Uterus (tissue), 2 donors: Measurements from ENCODE around the gene CLEC2B.

Experiments
- POLR2A ChIP-seq, 2 donors: fragments of 450-650 bp; IDR thresholded peaks; one replicate each; pipeline ENCODE4 v1.6.1; 2016; ENCODE audit warnings: antibody characterized with exemption in 2 of 2, mild to moderate bottlenecking in 1 of 2, moderate library complexity in 1 of 2
- TF ChIP-seq, protein P1 (sequence below), 4 experiments: fragments of 200-600 bp in 2 of 4; fragments of 450-650 bp in 2 of 4; sonication (generic) in 2 of 4; IDR thresholded peaks; one replicate each; pipeline ENCODE4 v1.5.1; 2016 to 2019; ENCODE audit warnings: antibody characterized with exemption in 4 of 4, mild to moderate bottlenecking in 2 of 4, moderate library complexity in 1 of 4

DNA sequence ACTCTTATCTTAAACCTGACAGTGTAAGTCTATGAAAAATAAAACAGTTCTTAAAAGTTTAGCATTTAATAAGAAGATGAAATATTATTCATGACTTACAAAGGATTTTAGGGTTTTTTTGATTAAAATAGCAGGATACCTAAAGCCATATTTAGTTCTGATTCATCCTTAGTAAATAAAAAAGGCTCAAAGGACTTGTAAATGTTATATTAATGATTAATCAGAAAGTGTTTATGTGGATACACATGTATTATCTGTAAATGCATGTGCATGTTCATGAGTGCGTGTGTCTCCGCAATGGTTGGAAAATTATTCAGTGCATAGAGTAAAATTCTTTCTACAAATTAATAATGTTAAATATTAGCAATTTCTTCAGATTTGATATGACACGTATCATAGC lies 37.4 kb downstream of the CLEC2B start:
- TF ChIP-seq, protein P1, sequence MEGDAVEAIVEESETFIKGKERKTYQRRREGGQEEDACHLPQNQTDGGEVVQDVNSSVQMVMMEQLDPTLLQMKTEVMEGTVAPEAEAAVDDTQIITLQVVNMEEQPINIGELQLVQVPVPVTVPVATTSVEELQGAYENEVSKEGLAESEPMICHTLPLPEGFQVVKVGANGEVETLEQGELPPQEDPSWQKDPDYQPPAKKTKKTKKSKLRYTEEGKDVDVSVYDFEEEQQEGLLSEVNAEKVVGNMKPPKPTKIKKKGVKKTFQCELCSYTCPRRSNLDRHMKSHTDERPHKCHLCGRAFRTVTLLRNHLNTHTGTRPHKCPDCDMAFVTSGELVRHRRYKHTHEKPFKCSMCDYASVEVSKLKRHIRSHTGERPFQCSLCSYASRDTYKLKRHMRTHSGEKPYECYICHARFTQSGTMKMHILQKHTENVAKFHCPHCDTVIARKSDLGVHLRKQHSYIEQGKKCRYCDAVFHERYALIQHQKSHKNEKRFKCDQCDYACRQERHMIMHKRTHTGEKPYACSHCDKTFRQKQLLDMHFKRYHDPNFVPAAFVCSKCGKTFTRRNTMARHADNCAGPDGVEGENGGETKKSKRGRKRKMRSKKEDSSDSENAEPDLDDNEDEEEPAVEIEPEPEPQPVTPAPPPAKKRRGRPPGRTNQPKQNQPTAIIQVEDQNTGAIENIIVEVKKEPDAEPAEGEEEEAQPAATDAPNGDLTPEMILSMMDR (IDR thresholded peaks at IDR 0.05): no peak
- no peak for TF ChIP-seq POLR2A (IDR thresholded peaks at IDR 0.05)
